Measurements from ENCODE around the gene PKHD1. TPM values are rescaled to one million over a fixed set of nuclear protein-coding genes. Genes with fewer than 3 reads are reported as not detected.

Gene PKHD1
- polyA plus RNA-seq, 1 of the 3 experiments (the other 2 are of a cell fraction) = not detected

DNA sequence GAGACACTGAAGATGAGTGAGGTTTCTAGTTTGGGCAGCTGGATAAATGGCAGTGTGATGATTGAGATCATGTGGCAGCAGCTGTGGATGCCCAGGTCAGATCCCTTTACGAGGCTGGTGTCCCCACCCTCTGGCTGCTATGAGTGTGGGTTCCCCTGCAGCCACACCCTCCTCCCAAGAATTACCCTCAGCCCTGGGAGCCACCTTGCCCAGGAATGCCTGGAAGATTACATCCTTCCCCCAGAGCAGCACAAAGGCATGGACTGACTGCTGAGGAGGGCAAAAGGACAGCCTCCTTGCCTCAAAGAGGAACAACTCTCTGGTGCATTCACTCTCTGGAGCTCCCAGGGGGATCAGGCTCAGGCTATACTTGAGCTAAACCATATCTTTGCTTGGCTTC is 15.0 kb upstream of the PKHD1 start (continued):
- TF ChIP-seq CHD2 (IDR thresholded peaks at IDR 0.05; ENCODE audit: low read length, partially characterized antibody) = no peak
- TF ChIP-seq RAD21 (IDR thresholded peaks at IDR 0.05; ENCODE audit: low read length) = no peak

DNA sequence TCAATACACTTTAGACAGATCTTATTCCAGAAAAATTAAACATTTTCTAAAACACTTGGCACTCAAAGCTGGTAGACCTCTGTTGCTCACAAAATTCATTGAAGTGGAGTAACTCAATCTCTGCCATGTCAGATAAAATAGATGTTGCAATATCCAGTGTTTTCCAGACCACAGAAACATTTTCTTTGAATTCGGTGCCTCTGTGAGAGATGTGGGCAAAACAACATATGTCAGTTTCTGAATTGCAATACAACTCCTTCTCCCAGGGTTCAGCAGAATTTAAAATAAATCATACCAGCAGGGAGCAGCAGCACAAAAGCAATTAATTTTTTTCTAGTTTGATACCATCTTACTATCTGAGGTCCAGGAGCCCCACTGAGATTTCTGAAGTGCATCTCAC is 11.3 kb upstream of the PKHD1 start:
- TF ChIP-seq, protein P1, sequence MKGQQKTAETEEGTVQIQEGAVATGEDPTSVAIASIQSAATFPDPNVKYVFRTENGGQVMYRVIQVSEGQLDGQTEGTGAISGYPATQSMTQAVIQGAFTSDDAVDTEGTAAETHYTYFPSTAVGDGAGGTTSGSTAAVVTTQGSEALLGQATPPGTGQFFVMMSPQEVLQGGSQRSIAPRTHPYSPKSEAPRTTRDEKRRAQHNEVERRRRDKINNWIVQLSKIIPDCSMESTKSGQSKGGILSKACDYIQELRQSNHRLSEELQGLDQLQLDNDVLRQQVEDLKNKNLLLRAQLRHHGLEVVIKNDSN (IDR thresholded peaks at IDR 0.05; ENCODE audit: borderline replicate concordance, low read depth) = no peak
- TF ChIP-seq, protein P2, sequence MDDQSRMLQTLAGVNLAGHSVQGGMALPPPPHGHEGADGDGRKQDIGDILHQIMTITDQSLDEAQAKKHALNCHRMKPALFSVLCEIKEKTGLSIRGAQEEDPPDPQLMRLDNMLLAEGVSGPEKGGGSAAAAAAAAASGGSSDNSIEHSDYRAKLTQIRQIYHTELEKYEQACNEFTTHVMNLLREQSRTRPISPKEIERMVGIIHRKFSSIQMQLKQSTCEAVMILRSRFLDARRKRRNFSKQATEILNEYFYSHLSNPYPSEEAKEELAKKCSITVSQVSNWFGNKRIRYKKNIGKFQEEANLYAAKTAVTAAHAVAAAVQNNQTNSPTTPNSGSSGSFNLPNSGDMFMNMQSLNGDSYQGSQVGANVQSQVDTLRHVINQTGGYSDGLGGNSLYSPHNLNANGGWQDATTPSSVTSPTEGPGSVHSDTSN (IDR thresholded peaks at IDR 0.05) = no peak
- TF ChIP-seq, protein P3, sequence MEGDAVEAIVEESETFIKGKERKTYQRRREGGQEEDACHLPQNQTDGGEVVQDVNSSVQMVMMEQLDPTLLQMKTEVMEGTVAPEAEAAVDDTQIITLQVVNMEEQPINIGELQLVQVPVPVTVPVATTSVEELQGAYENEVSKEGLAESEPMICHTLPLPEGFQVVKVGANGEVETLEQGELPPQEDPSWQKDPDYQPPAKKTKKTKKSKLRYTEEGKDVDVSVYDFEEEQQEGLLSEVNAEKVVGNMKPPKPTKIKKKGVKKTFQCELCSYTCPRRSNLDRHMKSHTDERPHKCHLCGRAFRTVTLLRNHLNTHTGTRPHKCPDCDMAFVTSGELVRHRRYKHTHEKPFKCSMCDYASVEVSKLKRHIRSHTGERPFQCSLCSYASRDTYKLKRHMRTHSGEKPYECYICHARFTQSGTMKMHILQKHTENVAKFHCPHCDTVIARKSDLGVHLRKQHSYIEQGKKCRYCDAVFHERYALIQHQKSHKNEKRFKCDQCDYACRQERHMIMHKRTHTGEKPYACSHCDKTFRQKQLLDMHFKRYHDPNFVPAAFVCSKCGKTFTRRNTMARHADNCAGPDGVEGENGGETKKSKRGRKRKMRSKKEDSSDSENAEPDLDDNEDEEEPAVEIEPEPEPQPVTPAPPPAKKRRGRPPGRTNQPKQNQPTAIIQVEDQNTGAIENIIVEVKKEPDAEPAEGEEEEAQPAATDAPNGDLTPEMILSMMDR (IDR thresholded peaks at IDR 0.05) = peak; percentile 32
- TF ChIP-seq TEAD4 (IDR thresholded peaks at IDR 0.05; ENCODE audit: borderline replicate concordance, insufficient read depth) (no peak), RAD21 (IDR thresholded peaks at IDR 0.05; ENCODE audit: low read length) (peak; percentile 61), SMC3 (IDR thresholded peaks at IDR 0.05; ENCODE audit: low read depth, low read length) (peak; percentile 22; the same call in 1 of the 2 replicates)
- no peaks in the 10 kb centered on the region; a peak in 1 of 4 replicates for H3K4me1 ChIP-seq (ENCODE audit: control insufficient read depth in 1 of 2, insufficient read depth in 2 of 2, low read depth in 1 of 2, low read length in 1 of 2)
- H3K4me2 ChIP-seq = no peak overlapping the region
- H3K9me2 ChIP-seq = no peaks in the 10 kb centered on the region
- CTCF ChIA-PET = interaction anchor here (0.5 to 4.8 kb wide), 19 partner anchors 8 to 608 kb away, joined by 3 to 37 read pairs (median 4); partner anchors contain the start of gene PKHD1
- no peaks in the 10 kb centered on the region for H3K9me3 ChIP-seq
- no peaks in the 10 kb centered on the region; the same call in 1 of the 2 replicates for H3K27me3 ChIP-seq (ENCODE audit: insufficient read depth)
- H3K79me2 ChIP-seq (ENCODE audit: insufficient read depth) = no peaks in the 10 kb centered on the region
- no peaks in the 10 kb centered on the region for H3F3A ChIP-seq (replicated peaks; ENCODE audit: insufficient read depth)
- H3K9ac ChIP-seq = no peak overlapping the region
- no peak overlapping the region for H2AFZ ChIP-seq (ENCODE audit: low read depth)
- POLR2A ChIA-PET = no interaction called here
- peak; percentile 47 for DNase-seq
- H3K4me3 ChIP-seq (ENCODE audit: low read depth in 2 of 2, low read length in 1 of 2) = no peak overlapping the region
- no peaks in the 10 kb centered on the region for H3K36me3 ChIP-seq (replicated peaks in 1 of 2; ENCODE audit: control insufficient read depth in 1 of 2, insufficient read depth in 2 of 2, low read length in 1 of 2)
- no peaks in the 10 kb centered on the region for H4K20me1 ChIP-seq (ENCODE audit: insufficient read depth)
- H3K27ac ChIP-seq (ENCODE audit: low read depth in 2 of 2, low read length in 1 of 2) = no peak overlapping the region
- 13% methylated on average over 1 of the region's 1 CpG for WGBS (ENCODE audit: low lambda C conversion rate)

DNA sequence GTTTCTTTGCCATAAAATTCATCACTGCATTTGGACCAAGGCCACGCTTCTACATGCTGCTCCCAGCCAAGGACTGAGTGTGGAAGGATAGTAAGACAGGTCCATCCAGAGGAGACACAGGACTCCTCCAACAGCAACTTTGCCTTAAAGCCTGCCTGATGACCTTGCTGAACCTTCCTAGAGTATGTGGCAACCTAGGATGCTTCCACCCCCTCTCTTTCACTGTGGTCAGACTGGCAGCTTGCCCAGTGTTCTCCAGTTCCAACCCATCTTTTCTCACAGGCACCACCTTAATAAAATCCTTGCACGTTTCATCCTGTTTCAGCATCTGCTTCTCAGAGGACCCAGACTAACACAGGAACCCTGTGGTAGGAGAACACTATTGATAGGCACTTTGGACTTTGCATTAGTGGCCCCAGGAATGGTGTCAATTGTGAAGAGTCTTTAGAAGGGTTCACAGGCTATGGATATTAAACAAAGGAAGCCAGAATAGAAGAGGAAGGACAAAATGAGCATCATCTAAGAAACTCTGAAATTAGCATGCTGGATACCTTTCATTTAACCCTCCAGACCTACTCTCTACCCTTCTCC is 2.4 kb upstream of the PKHD1 start:
- Histone ChIP-seq H3K79me2 (ENCODE audit: insufficient read depth) (no peaks in the 10 kb centered on the region), H3K27ac (ENCODE audit: low read depth in 2 of 2, low read length in 1 of 2) (no peak overlapping the region), H2AFZ (ENCODE audit: low read depth) (no peak overlapping the region), H3K27me3 (ENCODE audit: insufficient read depth) (no peaks in the 10 kb centered on the region), H3K36me3 (replicated peaks in 1 of 2; ENCODE audit: control insufficient read depth in 1 of 2, insufficient read depth in 2 of 2, low read length in 1 of 2) (no peaks in the 10 kb centered on the region), H3K9me2 (no peaks in the 10 kb centered on the region), H3K9me3 (no peaks in the 10 kb centered on the region), H4K20me1 (ENCODE audit: insufficient read depth) (no peaks in the 10 kb centered on the region), H3K9ac (no peak overlapping the region), H3K4me3 (ENCODE audit: low read depth in 2 of 2, low read length in 1 of 2) (no peak overlapping the region), H3K4me2 (no peak overlapping the region), H3F3A (replicated peaks; ENCODE audit: insufficient read depth) (no peaks in the 10 kb centered on the region), H3K4me1 (ENCODE audit: control insufficient read depth in 1 of 2, insufficient read depth in 2 of 2, low read depth in 1 of 2, low read length in 1 of 2) (no peaks in the 10 kb centered on the region)
- WGBS (ENCODE audit: low lambda C conversion rate) = 29% methylated on average over 2 of the region's 2 CpGs
- ChIA-PET POLR2A (interaction anchor here (0.6 kb wide), 1 partner anchor 770 kb away, joined by 3 read pairs; no protein-coding TSS in a partner anchor), CTCF (interaction anchor here (1.2 kb wide), 2 partner anchors 9 kb away, joined by 5 to 6 read pairs; no protein-coding TSS in a partner anchor)
- DNase-seq = no peak
- TF ChIP-seq YY1 (IDR thresholded peaks at IDR 0.05; ENCODE audit: low read depth) = no peak
- TF ChIP-seq RCOR1 (IDR thresholded peaks at IDR 0.05; ENCODE audit: low read length) = no peak
- no peak for TF ChIP-seq POLR2AphosphoS5 (IDR thresholded peaks at IDR 0.05; ENCODE audit: low read depth, low read length)
- TF ChIP-seq EZH2phosphoT487 (IDR thresholded peaks at IDR 0.05; ENCODE audit: borderline replicate concordance, low read depth) = no peak
- TF ChIP-seq MXI1 (IDR thresholded peaks at IDR 0.05; ENCODE audit: low read depth, low read length) = no peak

Measured in SK-N-SH (cell line).